ENCODE measurements around the gene FBXL7.

- TF ChIP-seq EP300 (IDR thresholded peaks at IDR 0.05; ENCODE audit: low read depth), result no peak
- no peak for TF ChIP-seq CTCF (IDR thresholded peaks at IDR 0.05)
- no peak for TF ChIP-seq POLR2A (IDR thresholded peaks at IDR 0.05)
- TF ChIP-seq POLR2AphosphoS5 (IDR thresholded peaks at IDR 0.05), result no peak
These were observed 276.4 kb downstream of the FBXL7 start for GRCh38 chr5:15776346-15776745.

Data from transverse colon (tissue), 4 donors.